K562 (cell line): ENCODE measurements around the gene NUDT21. TPM values are rescaled to one million over a fixed set of nuclear protein-coding genes. Genes with fewer than 3 reads are reported as not detected.

Source experiments
- ATAC-seq: fragments of 200-7000 bp; cut with Tn5 transposase; 3 replicates; pipeline ENCODE4 v1.9.1; 2020; ENCODE audit warnings: moderate library complexity
- BruUV-seq: library from RNA; stranded (reverse); fragments of 400-500 nt; replicated peaks from 2 replicates; lab custom pipeline; 2021; lab: Mats Ljungman, UMichigan
- CTCF ChIA-PET: fragments of 300-600 bp; formaldehyde crosslinking; extraction: SDS; loops from one replicate; lab custom pipeline; 2021; ENCODE audit warnings: low intra/inter-chr PET ratio; lab: Yijun Ruan, JAX
- POLR2A ChIA-PET: fragments of 300-600, 350-650 bp; sonication (Branson Sonifier 250); formaldehyde crosslinking; extraction: SDS; loops from one replicate; lab custom pipeline; 2021; ENCODE audit warnings: antibody characterized with exemption, inconsistent platforms; lab: Yijun Ruan, JAX
- DNase-seq, 4 experiments: peaks; one replicate each; pipeline versions ENCODE4 v3.0.0 to v3.0.0-alpha.2; 2011 to 2018; ENCODE audit warnings: low spot score in 3 of 4, mixed read lengths in 3 of 4; ENCODE audit errors: extremely low read depth in 1 of 4
- FAIRE-seq: peaks from 2 replicates; lab custom pipeline; 2011; peaks lifted over from hg19 to GRCh38; lab: Jason Lieb, UNC
- H2AFZ ChIP-seq: 2 replicates; pipeline ENCODE4 v1.6.0; 2011; ENCODE audit warnings: low read depth, low read length, control low read depth, inconsistent platforms
- H3K27ac ChIP-seq: fragments of 200-600 bp; 3 replicates; pipeline ENCODE4 v1.8.0; 2011; ENCODE audit warnings: low read depth, mild to moderate bottlenecking, control low read depth, inconsistent platforms, low read length, moderate library complexity, mixed read lengths; ENCODE audit errors: extremely low read depth
- H3K27me3 ChIP-seq, 2 experiments: fragments of 300-600 bp in 1 of 2; 2 replicates in 1 of 2; 3 replicates in 1 of 2; pipeline versions ENCODE4 v1.6.0 to v1.8.0; 2011; ENCODE audit warnings: inconsistent platforms in 2 of 2, low read length in 2 of 2, mild to moderate bottlenecking in 1 of 2, mixed read lengths in 1 of 2, moderate library complexity in 1 of 2; ENCODE audit not compliant: control insufficient read depth in 2 of 2, insufficient read depth in 2 of 2
- H3K36me3 ChIP-seq: fragments of 300-600 bp; 3 replicates; pipeline ENCODE4 v1.8.0; 2011; ENCODE audit warnings: mild to moderate bottlenecking, low read length, inconsistent platforms; ENCODE audit not compliant: control insufficient read depth, insufficient read depth
- H3K4me1 ChIP-seq, 2 experiments: fragments of 200-600 bp in 1 of 2; replicated peaks in 1 of 2; 2 replicates in 1 of 2; 3 replicates in 1 of 2; pipeline versions ENCODE4 v1.5.1 to v1.8.0; 2011; ENCODE audit warnings: inconsistent platforms in 2 of 2, low read length in 2 of 2, mild to moderate bottlenecking in 1 of 2, mixed read lengths in 1 of 2, moderate library complexity in 1 of 2; ENCODE audit not compliant: control insufficient read depth in 2 of 2, insufficient read depth in 2 of 2
- H3K4me2 ChIP-seq: 2 replicates; pipeline ENCODE4 v1.6.1; 2011; ENCODE audit warnings: low read length, control low read depth, inconsistent platforms, mixed read lengths; ENCODE audit not compliant: insufficient read depth
- H3K4me3 ChIP-seq: fragments of 200-600 bp; sonication (generic), shearing (Covaris generic); 2 replicates; pipeline ENCODE4 v1.5.1; 2016; ENCODE audit warnings: control low read depth, inconsistent platforms
- H3K79me2 ChIP-seq: fragments of 200-600 bp; 3 replicates; pipeline ENCODE4 v1.8.0; 2011; ENCODE audit warnings: low read length, inconsistent platforms; ENCODE audit not compliant: control insufficient read depth, insufficient read depth
- H3K9ac ChIP-seq, 2 experiments: 2 replicates each; pipeline versions ENCODE4 v1.6.0 to v1.6.1; 2011; ENCODE audit warnings: low read depth in 2 of 2, low read length in 2 of 2, control low read depth in 1 of 2, inconsistent platforms in 1 of 2, mild to moderate bottlenecking in 1 of 2, mixed read lengths in 1 of 2; ENCODE audit not compliant: insufficient read depth in 1 of 2
- H3K9me1 ChIP-seq: one replicate; pipeline ENCODE4 v1.6.0; 2011; ENCODE audit warnings: inconsistent platforms, mild to moderate bottlenecking, low read length, moderate library complexity; ENCODE audit not compliant: control insufficient read depth, insufficient read depth
- H3K9me3 ChIP-seq: replicated peaks from 2 replicates; pipeline ENCODE4 v1.5.1; 2011; ENCODE audit warnings: low read depth, low read length, inconsistent platforms; ENCODE audit not compliant: control insufficient read depth, insufficient read depth
- H4K20me1 ChIP-seq: replicated peaks from 2 replicates; pipeline ENCODE4 v1.6.1; 2011; ENCODE audit warnings: low read length, inconsistent platforms, mixed read lengths; ENCODE audit not compliant: control insufficient read depth, insufficient read depth
- BCLAF1 ChIP-seq, 2 experiments: fragments of 450-650 bp in 1 of 2; IDR thresholded peaks; 2 replicates each; pipeline ENCODE4 v1.6.1; 2011 to 2017; ENCODE audit warnings: low read depth in 2 of 2, antibody characterized with exemption in 1 of 2, borderline replicate concordance in 1 of 2, low read length in 1 of 2, mild to moderate bottlenecking in 1 of 2, mixed read lengths in 1 of 2; ENCODE audit not compliant: control insufficient read depth in 1 of 2
- CBFA2T3 ChIP-seq: fragments of 450-650 bp; IDR thresholded peaks from 2 replicates; pipeline ENCODE4 v1.6.1; 2017
- CEBPG ChIP-seq, 3 experiments: fragments of 200-800 bp in 1 of 3; sonication (Bioruptor generic) in 1 of 3; sonication (generic) in 1 of 3; formaldehyde crosslinking in 1 of 3; IDR thresholded peaks in 2 of 3; conservative IDR thresholded peaks in 1 of 3; 2 replicates each; pipeline versions ENCODE4 v1.6.1 to v1.8.0; 2016 to 2022; ENCODE audit warnings: missing compliant biosample characterization in 2 of 3, missing genetic modification characterization in 2 of 3, mild to moderate bottlenecking in 1 of 3, missing genetic modification reagents in 1 of 3
- FOS ChIP-seq: IDR thresholded peaks from 3 replicates; pipeline ENCODE4 v1.6.1; 2011; ENCODE audit not compliant: insufficient read length; ENCODE audit errors: extremely low read depth
- NBN ChIP-seq: fragments of 450-650 bp; IDR thresholded peaks from 2 replicates; pipeline ENCODE4 v1.6.1; 2016; ENCODE audit warnings: low read depth, mild to moderate bottlenecking
- NCOR1 ChIP-seq: fragments of 450-650 bp; IDR thresholded peaks from 2 replicates; pipeline ENCODE4 v1.6.1; 2016; ENCODE audit warnings: mild to moderate bottlenecking, moderate library complexity
- RUNX1 ChIP-seq: sonication (generic); IDR thresholded peaks from 2 replicates; pipeline ENCODE4 v1.6.1; 2016; ENCODE audit warnings: antibody characterized with exemption, low read depth
- STAG1 ChIP-seq: sonication (generic); formaldehyde crosslinking; IDR thresholded peaks from 2 replicates; pipeline ENCODE4 v1.5.0; 2020; ENCODE audit warnings: missing genetic modification reagents, borderline replicate concordance
- ZBTB17 ChIP-seq: fragments of 450-650 bp; formaldehyde crosslinking; IDR thresholded peaks from 2 replicates; pipeline ENCODE4 v1.4.0; 2020; ENCODE audit warnings: mild to moderate bottlenecking
- ZNF280B ChIP-seq: fragments of 250-450 bp; sonication (Bioruptor Pico); IDR thresholded peaks from 2 replicates; pipeline ENCODE4 v1.5.1; 2021; ENCODE audit warnings: mild to moderate bottlenecking
- ZNF668 ChIP-seq: fragments of 250-450 bp; sonication (Bioruptor Pico); IDR thresholded peaks from 2 replicates; pipeline ENCODE4 v1.8.0; 2022; ENCODE audit warnings: mild to moderate bottlenecking, inconsistent platforms
- WGBS: fragments of 100-300 bp; shearing (Covaris generic); methylation state at CpG from one replicate; pipeline ENCODE4 v1.1.6; 2016; ENCODE audit warnings: low coverage, mixed read lengths; ENCODE audit not compliant: insufficient coverage; ENCODE audit errors: missing lambda C conversion rate; 5-methylcytosine and 5-hydroxymethylcytosine counted together
- in situ Hi-C: fragments of 300-500 bp; cut with MboI; formaldehyde crosslinking; loops from 4 replicates; pipeline ENCODE4 v1.15.0; 2018; ENCODE audit warnings: inconsistent platforms, mixed read lengths
- intact Hi-C: fragments of 100-400 bp; cut with micrococcal nuclease; formaldehyde crosslinking; loops from 2 replicates; pipeline ENCODE4 v1.14.2; 2022
- polyA plus RNA-seq, 8 experiments: library from polyadenylated mRNA; depleted of rRNA in 4 of 8; stranded (reverse) in 5 of 8; unstranded in 3 of 8; fragments of >200 nt; fragmentation: Nextera tagmentation in 2 of 8; fragmentation: Illumina TruSeq in 1 of 8; extraction: Ambion mirVana in 2 of 8; extraction: Trizol in 1 of 8; gene quantifications; 2 replicates each; pipeline versions ENCODE4 v1.2.1 to v1.2.3, GENCODE V29; 2011 to 2014; ENCODE audit warnings: inconsistent platforms in 1 of 8, missing spikeins in 1 of 8
- total RNA-seq, 7 experiments: library from RNA; depleted of rRNA in 6 of 7; stranded (reverse); fragments of >200 nt in 6 of 7; fragmentation: Illumina TruSeq in 2 of 7; extraction: Trizol in 2 of 7; gene quantifications; 2 replicates each; pipeline versions ENCODE4 v1.2.1 to v1.2.3, GENCODE V29; 2011 to 2021; ENCODE audit warnings: low replicate concordance in 1 of 7

The NUDT21 gene
- total and polyA plus RNA-seq, 9 of the 15 experiments (the other 6 are each of a cell fraction or from before 2014, with no cell fraction given): 62.4 to 218 (median 121) TPM

- H3K9ac ChIP-seq: no peak overlapping the region
- H2AFZ ChIP-seq: no peak overlapping the region
- no peaks in the 10 kb centered on the region for H3K79me2 ChIP-seq
- intact Hi-C loops: no loop called here
- no peaks in the 10 kb centered on the region for H3K9me1 ChIP-seq
- H3K4me1 ChIP-seq: no peaks in the 10 kb centered on the region
- POLR2A ChIA-PET: interaction anchor here (0.8 to 2.0 kb wide), 4 partner anchors 8 to 132 kb away, joined by 3 to 7 read pairs (median 3); no protein-coding TSS in a partner anchor
- no peak overlapping the region for H3K4me2 ChIP-seq
- no peak for DNase-seq
- no peaks in the 10 kb centered on the region for H4K20me1 ChIP-seq
- no peak overlapping the region for H3K27ac ChIP-seq
- no peak for FAIRE-seq
- H3K9me3 ChIP-seq: no peaks in the 10 kb centered on the region
- CTCF ChIA-PET: no interaction called here
- no peak overlapping the region for H3K4me3 ChIP-seq
- in situ Hi-C loops: no loop called here
- BruUV-seq: no TSS peak
- peaks cover 93% of the 10 kb centered on the region for H3K36me3 ChIP-seq
- H3K27me3 ChIP-seq: no peaks in the 10 kb centered on the region
- 96% methylated on average over 6 of the region's 7 CpGs for WGBS
- ATAC-seq: no peak
- no peak for TF ChIP-seq ZNF280B (CRISPR knock-in tag)
- TF ChIP-seq CBFA2T3: no peak
- TF ChIP-seq NCOR1: no peak
- TF ChIP-seq BCLAF1 (IDR thresholded peaks at IDR 0.05; ENCODE audit: borderline replicate concordance in 1 of 2, control insufficient read depth in 1 of 2, low read depth in 2 of 2, low read length in 1 of 2): no peak
- TF ChIP-seq ZBTB17 (CRISPR knock-in tag): no peak
- no peak for TF ChIP-seq RUNX1
- no peak for TF ChIP-seq FOS
- no peak for TF ChIP-seq STAG1 (CRISPR knock-in tag)
- no peak for TF ChIP-seq ZNF668 (CRISPR knock-in tag)
- TF ChIP-seq CEBPG (CRISPR knock-in tag; IDR thresholded peaks at IDR 0.05): no peak
- no peak for TF ChIP-seq CEBPG (tag; conservative IDR thresholded peaks at IDR 0.05 in 1 of 2, IDR thresholded peaks at IDR 0.05 in 1 of 2)
- no peak for TF ChIP-seq NBN
- TF ChIP-seq, all 486 proteins: peak for 0
Measured at GRCh38 chr16:56469748-56470147, 18.6 kb upstream of the NUDT21 start.
